Upper lobe of right lung (tissue), 1 donor: Measurements from ENCODE around the gene ZNF274. TPM values are rescaled to one million over a fixed set of nuclear protein-coding genes. Genes with fewer than 3 reads are reported as not detected.

Source experiments
- ATAC-seq: fragments of 200-7000 bp; cut with Tn5 transposase; one replicate; pipeline ENCODE4 v1.9.1; 2020; ENCODE audit warnings: mild to moderate bottlenecking, moderate library complexity
- DNase-seq: peaks from one replicate; pipeline ENCODE4 v3.0.0-alpha.2; 2020
- H3K27ac ChIP-seq: fragments of 200-600 bp; one replicate; pipeline ENCODE4 v1.8.0; 2022
- H3K27me3 ChIP-seq: fragments of 200-600 bp; one replicate; pipeline ENCODE4 v1.8.0; 2022; ENCODE audit warnings: mild to moderate bottlenecking
- H3K36me3 ChIP-seq: fragments of 200-600 bp; one replicate; pipeline ENCODE4 v1.8.0; 2022
- H3K4me1 ChIP-seq: fragments of 200-600 bp; one replicate; pipeline ENCODE4 v1.8.0; 2022
- H3K4me3 ChIP-seq: fragments of 200-600 bp; one replicate; pipeline ENCODE4 v1.8.0; 2022; ENCODE audit warnings: mild to moderate bottlenecking
- H3K9me3 ChIP-seq: fragments of 200-600 bp; one replicate; pipeline ENCODE4 v1.8.0; 2022
- CTCF ChIP-seq: fragments of 200-600 bp; IDR thresholded peaks from one replicate; pipeline ENCODE4 v1.8.0; 2022; ENCODE audit warnings: antibody characterized with exemption
- intact Hi-C: fragments of 100-400 bp; cut with DNase I; formaldehyde crosslinking; loops from one replicate; pipeline ENCODE4 v1.11.0; 2022
- total RNA-seq: library from RNA; stranded (reverse); fragmentation: NEBNext Ultra II Directional; extraction: Animal tissue kit (Norgen Biotek cat#: 25700); gene quantifications from one replicate; pipeline ENCODE4 v1.2.1, GENCODE V29; 2021
- donor health status: DM: no; HTN: yes; CAD: no; lungs with severe emphysema.

The ZNF274 gene
- total RNA-seq, 1 donor from 2014 or later: 31.9 TPM

GRCh38 chr19:58217069-58217481 lies 34.2 kb downstream of the ZNF274 start:
- Histone ChIP-seq H3K9me3 (peaks cover 70% of the 10 kb centered on the region), H3K27ac (no peak overlapping the region), H3K27me3 (no peaks in the 10 kb centered on the region), H3K4me3 (no peak overlapping the region), H3K36me3 (peaks cover 8% of the 10 kb centered on the region), H3K4me1 (no peaks in the 10 kb centered on the region)
- no peak for TF ChIP-seq CTCF
- intact Hi-C loops: no loop called here
- ATAC-seq (no peak), DNase-seq (no peak)

- H3K27me3 ChIP-seq: no peaks in the 10 kb centered on the region
- intact Hi-C loops: no loop called here
- H3K36me3 ChIP-seq: peaks cover under 1% of the 10 kb centered on the region
- no peaks in the 10 kb centered on the region for H3K4me1 ChIP-seq
- no peak for ATAC-seq
- H3K9me3 ChIP-seq: peaks cover 63% of the 10 kb centered on the region
- DNase-seq: no peak
- H3K27ac ChIP-seq: no peak overlapping the region
- TF ChIP-seq CTCF: no peak
- no peak overlapping the region for H3K4me3 ChIP-seq
These were observed 34.9 kb downstream of the ZNF274 start for GRCh38 chr19:58217607-58218391.

- DNase-seq: no peak
- Histone ChIP-seq H3K27me3 (no peaks in the 10 kb centered on the region), H3K9me3 (peaks cover 52% of the 10 kb centered on the region), H3K4me1 (no peaks in the 10 kb centered on the region), H3K4me3 (no peak overlapping the region), H3K27ac (no peak overlapping the region), H3K36me3 (no peaks in the 10 kb centered on the region)
- no peak for ATAC-seq
- intact Hi-C loops: no loop called here
- peak; percentile 27 for TF ChIP-seq CTCF
These were observed 36.0 kb downstream of the ZNF274 start for GRCh38 chr19:58218899-58219298.

GRCh38 chr19:58227964-58228584 lies 45.2 kb downstream of the ZNF274 start:
- no peak for ATAC-seq
- intact Hi-C loops: no loop called here

GRCh38 chr19:58228585-58229254 lies 45.9 kb downstream of the ZNF274 start, which contains the start of gene ZNF544:
TSS of gene ZNF544 (plus strand) at chr19:58228914. CDS start at chr19:58244024, 15,110 bp downstream.
- Histone ChIP-seq H3K9me3 (peaks cover 13% of the 10 kb centered on the region), H3K4me3 (peak within 1 kb of the TSS; percentile 96)
- intact Hi-C loops: no loop called here

More at GRCh38 chr19:58227964-58228584, 45.2 kb downstream of the ZNF274 start:
- peak overlapping the region; percentile 78 for H3K27ac ChIP-seq
- peaks cover 10% of the 10 kb centered on the region for H3K4me1 ChIP-seq
- DNase-seq: no peak
- H3K27me3 ChIP-seq: no peaks in the 10 kb centered on the region
- TF ChIP-seq CTCF: no peak
- H3K4me3 ChIP-seq: peak overlapping the region; percentile 96
- peaks cover 10% of the 10 kb centered on the region for H3K9me3 ChIP-seq
- peaks cover 28% of the 10 kb centered on the region for H3K36me3 ChIP-seq

More at GRCh38 chr19:58228585-58229254, 45.9 kb downstream of the ZNF274 start, which contains the start of gene ZNF544:
- ATAC-seq (peak; percentile 98), DNase-seq (peak; percentile 90)
- TF ChIP-seq CTCF: no peak
- Histone ChIP-seq H3K27me3 (no peaks in the 10 kb centered on the region), H3K27ac (peak within 1 kb of the TSS; percentile 78), H3K4me1 (peaks cover 10% of the 10 kb centered on the region), H3K36me3 (peaks cover 34% of the 10 kb centered on the region)
